Keratinocyte (primary cell): ENCODE data around the gene OBSCN. TPM values are rescaled to one million over a fixed set of nuclear protein-coding genes. Genes with fewer than 3 reads are reported as not detected.

Experiments
- DNase-seq: peaks from one replicate; pipeline ENCODE4 v3.0.0-alpha.2; 2011; ENCODE audit warnings: low read depth, missing footprints, low spot score
- FAIRE-seq: peaks from 2 replicates; lab custom pipeline; 2011; peaks lifted over from hg19 to GRCh38; lab: Jason Lieb, UNC
- H2AFZ ChIP-seq: 2 replicates; pipeline ENCODE4 v1.6.0; 2012; ENCODE audit warnings: low read length, control low read depth, inconsistent platforms; ENCODE audit not compliant: control insufficient read depth
- H3K27ac ChIP-seq: 2 replicates; pipeline ENCODE4 v1.5.1; 2011; ENCODE audit warnings: low read length; ENCODE audit not compliant: control insufficient read depth, insufficient read depth
- H3K27me3 ChIP-seq: 3 replicates; pipeline ENCODE4 v1.6.0; 2011; ENCODE audit warnings: low read length; ENCODE audit not compliant: control insufficient read depth, insufficient read depth; ENCODE audit errors: extremely low read depth
- H3K36me3 ChIP-seq, 2 experiments: 2 replicates in 1 of 2; 3 replicates in 1 of 2; pipeline ENCODE4 v1.5.1; 2011; ENCODE audit warnings: low read length in 2 of 2, mild to moderate bottlenecking in 1 of 2; ENCODE audit not compliant: control insufficient read depth in 2 of 2, insufficient read depth in 2 of 2; ENCODE audit errors: extremely low read depth in 1 of 2
- H3K4me1 ChIP-seq: 3 replicates; pipeline ENCODE4 v1.5.1; 2011; ENCODE audit warnings: low read length; ENCODE audit not compliant: control insufficient read depth, insufficient read depth; ENCODE audit errors: extremely low read depth
- H3K4me2 ChIP-seq: 3 replicates; pipeline ENCODE4 v1.6.0; 2011; ENCODE audit warnings: low read depth, low read length; ENCODE audit not compliant: control insufficient read depth, insufficient read depth; ENCODE audit errors: extremely low read depth
- H3K4me3 ChIP-seq, 3 experiments: fragments of 200-600 bp in 1 of 3; sonication (generic) in 1 of 3; 2 replicates in 2 of 3; 3 replicates in 1 of 3; pipeline ENCODE4 v1.5.1; 2011 to 2016; ENCODE audit warnings: low read length in 3 of 3, mild to moderate bottlenecking in 3 of 3, control low read depth in 2 of 3, inconsistent platforms in 1 of 3, low read depth in 1 of 3, mixed read lengths in 1 of 3, mixed run types in 1 of 3, moderate library complexity in 1 of 3; ENCODE audit not compliant: control insufficient read depth in 2 of 3, insufficient read depth in 2 of 3; ENCODE audit errors: extremely low read depth in 1 of 3
- H3K79me2 ChIP-seq: 2 replicates; pipeline ENCODE4 v1.6.0; 2012; ENCODE audit warnings: low read length; ENCODE audit not compliant: control insufficient read depth, insufficient read depth
- H3K9ac ChIP-seq: 3 replicates; pipeline ENCODE4 v1.6.0; 2011; ENCODE audit warnings: low read length; ENCODE audit not compliant: control insufficient read depth, insufficient read depth; ENCODE audit errors: extremely low read depth
- H3K9me1 ChIP-seq: 3 replicates; pipeline ENCODE4 v1.6.0; 2011; ENCODE audit warnings: low read length; ENCODE audit not compliant: control insufficient read depth, insufficient read depth; ENCODE audit errors: extremely low read depth
- H3K9me3 ChIP-seq: 2 replicates; pipeline ENCODE4 v1.5.1; 2012; ENCODE audit warnings: low read depth, low read length; ENCODE audit not compliant: control insufficient read depth
- H4K20me1 ChIP-seq: 3 replicates; pipeline ENCODE4 v1.6.0; 2011; ENCODE audit warnings: low read length; ENCODE audit not compliant: control insufficient read depth, insufficient read depth; ENCODE audit errors: extremely low read depth
- EZH2 ChIP-seq: IDR thresholded peaks from one replicate; pipeline ENCODE4 v1.6.1; 2012; ENCODE audit warnings: inconsistent platforms, mild to moderate bottlenecking, low read length, moderate library complexity
- dilution Hi-C: fragments of 300-500 bp; cut with MboI; formaldehyde crosslinking; loops from one replicate; pipeline ENCODE4 v1.7.0; 2020; ENCODE audit warnings: low sequenced_read_pairs; ENCODE audit not compliant: extremely low pct_ligation_motif_present
- polyA plus RNA-seq, 5 experiments: library from polyadenylated mRNA; depleted of rRNA in 3 of 5; stranded (reverse) in 3 of 5; stranded (forward) in 1 of 5; unstranded in 1 of 5; fragments of >200 nt; gene quantifications; 1 replicate in 1 of 5; 2 replicates in 3 of 5; 3 replicates in 1 of 5; pipeline versions ENCODE4 v1.2.1 to v1.2.3, GENCODE V29; 2011 to 2012; ENCODE audit warnings: missing spikeins in 2 of 5, low read depth in 1 of 5, low replicate concordance in 1 of 5
- TF ChIP-seq, protein P1 (sequence below), 3 experiments: IDR thresholded peaks in 1 of 3; conservative IDR thresholded peaks in 1 of 3; optimal IDR thresholded peaks in 1 of 3; 2 replicates in 2 of 3; 3 replicates in 1 of 3; pipeline versions ENCODE3 to v1.5.1; 2011; ENCODE audit warnings: low read length in 3 of 3, mild to moderate bottlenecking in 3 of 3, moderate library complexity in 2 of 3, control low read depth in 1 of 3, inconsistent platforms in 1 of 3; ENCODE audit not compliant: insufficient read depth in 2 of 3; ENCODE audit errors: extremely low read depth in 1 of 3

OBSCN gene
- polyA plus RNA-seq, 1 donor (not counting 4 experiments of a cell fraction or from before 2014, with no cell fraction given): 1.8 TPM

DNA sequence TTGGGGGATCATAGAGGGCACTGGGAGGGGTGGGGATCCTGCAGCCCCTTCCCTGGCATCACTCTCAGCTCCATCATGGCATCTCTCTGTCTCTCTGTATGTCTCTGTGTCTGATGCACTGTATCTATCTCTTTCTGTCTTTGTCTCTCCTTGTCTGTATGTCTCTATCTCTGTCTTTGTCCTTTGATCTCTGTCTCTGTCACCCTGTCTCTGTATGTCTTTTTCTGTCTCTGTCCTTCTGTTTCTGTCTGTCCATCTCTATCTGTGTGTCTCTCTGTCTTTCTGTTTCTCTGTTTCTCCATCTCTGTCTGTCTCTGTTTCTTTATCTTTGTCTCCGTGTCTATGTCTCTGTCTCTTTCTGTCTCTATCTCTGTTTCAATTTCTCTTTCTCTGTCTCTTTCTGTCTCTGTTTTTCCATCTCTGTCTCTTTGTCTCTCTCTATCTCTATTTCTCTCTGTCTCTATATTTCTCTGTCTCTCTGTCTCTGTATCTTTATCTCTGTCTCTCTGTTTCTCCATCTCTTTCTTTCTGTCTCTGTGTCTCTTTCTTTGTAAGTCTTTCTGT lies 142.4 kb downstream of the OBSCN start:
- no peak overlapping the region for H3K4me3 ChIP-seq
- H3K4me1 ChIP-seq: peaks cover 8% of the 10 kb centered on the region
- no peak for DNase-seq
- H3K79me2 ChIP-seq: no peaks in the 10 kb centered on the region
- H2AFZ ChIP-seq: no peak overlapping the region
- H3K9me1 ChIP-seq: peaks cover 3% of the 10 kb centered on the region
- no peak for FAIRE-seq
- H3K27me3 ChIP-seq: peaks cover 4% of the 10 kb centered on the region
- H4K20me1 ChIP-seq: no peaks in the 10 kb centered on the region
- dilution Hi-C loops: no loop called here
- TF ChIP-seq, protein P1, sequence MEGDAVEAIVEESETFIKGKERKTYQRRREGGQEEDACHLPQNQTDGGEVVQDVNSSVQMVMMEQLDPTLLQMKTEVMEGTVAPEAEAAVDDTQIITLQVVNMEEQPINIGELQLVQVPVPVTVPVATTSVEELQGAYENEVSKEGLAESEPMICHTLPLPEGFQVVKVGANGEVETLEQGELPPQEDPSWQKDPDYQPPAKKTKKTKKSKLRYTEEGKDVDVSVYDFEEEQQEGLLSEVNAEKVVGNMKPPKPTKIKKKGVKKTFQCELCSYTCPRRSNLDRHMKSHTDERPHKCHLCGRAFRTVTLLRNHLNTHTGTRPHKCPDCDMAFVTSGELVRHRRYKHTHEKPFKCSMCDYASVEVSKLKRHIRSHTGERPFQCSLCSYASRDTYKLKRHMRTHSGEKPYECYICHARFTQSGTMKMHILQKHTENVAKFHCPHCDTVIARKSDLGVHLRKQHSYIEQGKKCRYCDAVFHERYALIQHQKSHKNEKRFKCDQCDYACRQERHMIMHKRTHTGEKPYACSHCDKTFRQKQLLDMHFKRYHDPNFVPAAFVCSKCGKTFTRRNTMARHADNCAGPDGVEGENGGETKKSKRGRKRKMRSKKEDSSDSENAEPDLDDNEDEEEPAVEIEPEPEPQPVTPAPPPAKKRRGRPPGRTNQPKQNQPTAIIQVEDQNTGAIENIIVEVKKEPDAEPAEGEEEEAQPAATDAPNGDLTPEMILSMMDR (optimal IDR thresholded peaks at IDR 0.05 in 1 of 3, IDR thresholded peaks at IDR 0.05 in 1 of 3, conservative IDR thresholded peaks at IDR 0.05 in 1 of 3; ENCODE audit: extremely low read depth in 1 of 3, insufficient read depth in 2 of 3, low read length in 3 of 3): no peak
- TF ChIP-seq EZH2: no peak
- H3K9ac ChIP-seq: no peak overlapping the region
- H3K9me3 ChIP-seq: no peaks in the 10 kb centered on the region
- H3K4me2 ChIP-seq: no peak overlapping the region
- no peaks in the 10 kb centered on the region for H3K36me3 ChIP-seq
- H3K27ac ChIP-seq: no peak overlapping the region

DNA sequence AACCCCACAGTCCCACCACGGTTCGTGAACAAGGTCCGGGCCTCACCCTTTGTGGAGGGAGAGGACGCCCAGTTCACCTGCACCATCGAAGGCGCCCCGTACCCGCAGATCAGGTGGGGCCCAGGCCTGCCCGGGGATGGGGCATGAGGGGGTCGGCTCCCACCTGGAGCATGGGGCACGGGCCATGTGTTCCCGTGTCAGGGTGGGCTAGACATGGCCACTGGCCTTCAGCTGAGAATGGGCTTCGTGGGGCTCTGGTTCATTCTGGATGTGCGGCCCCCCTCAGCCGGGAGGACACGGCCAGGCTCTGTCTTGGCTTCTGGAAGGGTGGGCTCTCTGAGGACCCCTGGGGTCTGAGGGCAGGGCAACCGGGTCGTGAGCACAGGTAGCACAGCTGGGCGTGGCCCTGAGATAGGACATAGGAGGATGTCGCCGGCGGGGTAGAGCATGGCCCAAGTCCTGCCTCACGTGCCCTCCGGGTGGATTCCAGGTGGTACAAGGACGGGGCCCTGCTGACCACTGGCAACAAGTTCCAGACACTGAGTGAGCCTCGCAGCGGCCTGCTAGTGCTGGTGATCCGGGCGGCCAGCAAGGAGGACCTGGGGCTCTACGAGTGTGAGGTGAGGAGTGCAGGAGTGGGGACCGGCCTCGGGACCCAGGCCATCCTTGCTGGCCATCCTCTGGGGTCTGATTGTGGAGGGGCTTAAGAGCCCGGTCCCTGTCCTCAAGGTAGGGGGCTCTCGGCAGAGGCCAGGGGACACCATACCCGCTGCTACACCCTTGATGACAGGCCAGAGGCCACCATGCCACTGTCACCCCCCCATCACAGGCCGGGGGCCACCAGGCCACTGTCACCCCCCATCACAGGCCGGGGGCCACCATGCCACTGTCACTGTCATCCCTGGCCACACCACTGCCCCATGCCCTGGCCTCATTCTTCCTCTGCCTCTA lies 143.3 kb downstream of the OBSCN start:
- dilution Hi-C loops: no loop called here
- no peak for DNase-seq

More for the DNA sequence above, 143.3 kb downstream of the OBSCN start:
- no peaks in the 10 kb centered on the region for H4K20me1 ChIP-seq
- FAIRE-seq: no peak
- H3K4me2 ChIP-seq: no peak overlapping the region
- no peak overlapping the region for H2AFZ ChIP-seq
- H3K9me3 ChIP-seq: no peaks in the 10 kb centered on the region
- H3K4me3 ChIP-seq: no peak overlapping the region
- peaks cover 3% of the 10 kb centered on the region for H3K9me1 ChIP-seq
- peaks cover 8% of the 10 kb centered on the region for H3K4me1 ChIP-seq
- H3K36me3 ChIP-seq: no peaks in the 10 kb centered on the region
- no peak overlapping the region for H3K9ac ChIP-seq
- H3K27me3 ChIP-seq: peaks cover 4% of the 10 kb centered on the region
- TF ChIP-seq, protein P1 (optimal IDR thresholded peaks at IDR 0.05 in 1 of 3, IDR thresholded peaks at IDR 0.05 in 1 of 3, conservative IDR thresholded peaks at IDR 0.05 in 1 of 3; ENCODE audit: extremely low read depth in 1 of 3, insufficient read depth in 2 of 3, low read length in 3 of 3): no peak
- no peak for TF ChIP-seq EZH2
- no peaks in the 10 kb centered on the region for H3K79me2 ChIP-seq
- H3K27ac ChIP-seq: no peak overlapping the region
